Stimulated activated CD8-positive, alpha-beta memory T cell treated with anti-CD3 and anti-CD28 coated beads, Interleukin-7, amount 100 ng/mL, for 4 hours (primary cell): ENCODE data around the gene YPEL1.
"Not testable (repeated sequence)": the region's sequence is repeated elsewhere in the genome, so short reads cannot be mapped to it uniquely, and the experiment has no call there.

Source experiments
- DNase-seq, 2 donors: peaks; one replicate each; pipeline ENCODE4 v3.0.0-alpha.2; 2020; ENCODE audit warnings: low read depth in 2 of 2

Gene YPEL1

GRCh38 chr22:21753374-21754111 lies 17.9 kb upstream of the YPEL1 start:
- DNase-seq, result no peak

- DNase-seq, result no peak
These were observed 16.7 kb upstream of the YPEL1 start for GRCh38 chr22:21752276-21752675.

- DNase-seq, result no peak
These were observed 10.4 kb upstream of the YPEL1 start for GRCh38 chr22:21745948-21746347.

GRCh38 chr22:21744917-21745316 lies 9.3 kb upstream of the YPEL1 start:
- DNase-seq, result not testable (repeated sequence)

GRCh38 chr22:21741790-21742189 lies 6.2 kb upstream of the YPEL1 start:
- no peak for DNase-seq

- DNase-seq, result no peak
These were observed 5.5 kb upstream of the YPEL1 start for GRCh38 chr22:21741059-21741458.

- DNase-seq, result no peak
These were observed 4.3 kb upstream of the YPEL1 start for GRCh38 chr22:21739828-21740377.

- DNase-seq, result no peak
These were observed 3.4 kb upstream of the YPEL1 start for GRCh38 chr22:21738966-21739365.

- no peak for DNase-seq
These were observed 2.5 kb upstream of the YPEL1 start for GRCh38 chr22:21738081-21738480.

GRCh38 chr22:21736948-21737347 lies 1.4 kb upstream of the YPEL1 start:
- DNase-seq, result no peak

- DNase-seq, result no peak
These were observed 569 bp upstream of the YPEL1 start for GRCh38 chr22:21736084-21736642.

GRCh38 chr22:21734540-21735199 lies 924 bp downstream of the YPEL1 start:
- DNase-seq, result no peak

GRCh38 chr22:21731503-21731902 lies 4.1 kb downstream of the YPEL1 start:
- no peak for DNase-seq

- DNase-seq, result no peak
These were observed 4.9 kb downstream of the YPEL1 start for GRCh38 chr22:21730535-21731308.

GRCh38 chr22:21729184-21729583 lies 6.4 kb downstream of the YPEL1 start:
- not testable (repeated sequence) for DNase-seq

GRCh38 chr22:21728270-21728669 lies 7.3 kb downstream of the YPEL1 start:
- DNase-seq, result no peak

- DNase-seq, result no peak
These were observed 7.8 kb downstream of the YPEL1 start for GRCh38 chr22:21727768-21728167.

GRCh38 chr22:21727159-21727558 lies 8.4 kb downstream of the YPEL1 start:
- no peak for DNase-seq

GRCh38 chr22:21726650-21727049 lies 8.9 kb downstream of the YPEL1 start:
- DNase-seq, result peak in 1 of 2 donors; percentile 5

GRCh38 chr22:21725956-21726649 lies 9.5 kb downstream of the YPEL1 start:
- no peak for DNase-seq

- DNase-seq, result not testable (repeated sequence)
These were observed 11.1 kb downstream of the YPEL1 start for GRCh38 chr22:21724496-21724895.
